Measurements from ENCODE around the gene NAA16.
"Not testable (repeated sequence)": the region's sequence is repeated elsewhere in the genome, so short reads cannot be mapped to it uniquely, and the experiment has no call there.

Gene NAA16

GRCh38 chr13:41411522-41411921 is 100.5 kb downstream of the NAA16 start:
- DNase-seq: no peak

GRCh38 chr13:41413872-41414271 is 102.8 kb downstream of the NAA16 start:
- no peak for DNase-seq

GRCh38 chr13:41416276-41416675 is 105.2 kb downstream of the NAA16 start:
- DNase-seq: no peak

- DNase-seq: no peak
Measured at GRCh38 chr13:41418027-41418426, 107.0 kb downstream of the NAA16 start.

GRCh38 chr13:41418731-41419130 is 107.7 kb downstream of the NAA16 start:
- DNase-seq: no peak

- DNase-seq: no peak
Measured at GRCh38 chr13:41419206-41419605, 108.1 kb downstream of the NAA16 start.

- DNase-seq: no peak
Measured at GRCh38 chr13:41420146-41420545, 109.1 kb downstream of the NAA16 start.

- DNase-seq: not testable (repeated sequence)
Measured at GRCh38 chr13:41421330-41421729, 110.3 kb downstream of the NAA16 start.

- not testable (repeated sequence) for DNase-seq
Measured at GRCh38 chr13:41421983-41422382, 110.9 kb downstream of the NAA16 start.

GRCh38 chr13:41423259-41423658 is 112.2 kb downstream of the NAA16 start:
- not testable (repeated sequence) for DNase-seq

- DNase-seq: not testable (repeated sequence)
Measured at GRCh38 chr13:41424675-41425074, 113.6 kb downstream of the NAA16 start.

- no peak for DNase-seq
Measured at GRCh38 chr13:41426047-41426446, 115.0 kb downstream of the NAA16 start.
